SU-DHL-6 (cell line): ENCODE results near the gene MATK.

Source experiments
- H2AFZ ChIP-seq: fragments of 200-600 bp; sonication (generic); 2 replicates; pipeline ENCODE4 v1.6.1; 2014; ENCODE audit warnings: low read depth, mild to moderate bottlenecking, moderate library complexity, mixed read lengths, antibody characterized with exemption, low read length; ENCODE audit not compliant: severe bottlenecking
- H3F3A ChIP-seq: fragments of 200-600 bp; shearing (Covaris generic); 2 replicates; pipeline ENCODE4 v1.6.0; 2016; ENCODE audit warnings: antibody characterized with exemption, mild to moderate bottlenecking; ENCODE audit not compliant: insufficient read depth
- H3K27ac ChIP-seq: fragments of 200-600 bp; sonication (generic); 2 replicates; pipeline ENCODE4 v1.5.1; 2016; ENCODE audit warnings: low read depth, mild to moderate bottlenecking, low read length, moderate library complexity, mixed read lengths
- H3K27me3 ChIP-seq: fragments of 200-600 bp; sonication (generic), shearing (Covaris generic); 2 replicates; pipeline ENCODE4 v1.6.0; 2014; ENCODE audit warnings: mild to moderate bottlenecking, low read length
- H3K36me3 ChIP-seq: fragments of 200-600 bp; sonication (generic); 2 replicates; pipeline ENCODE4 v1.6.1; 2014; ENCODE audit warnings: mild to moderate bottlenecking, low read length, mixed read lengths
- H3K4me2 ChIP-seq: fragments of 300-600, 200-600 bp; shearing (Covaris generic), sonication (generic); 2 replicates; pipeline ENCODE4 v1.6.0; 2014; ENCODE audit warnings: low read length, low read depth, mild to moderate bottlenecking; ENCODE audit not compliant: poor library complexity, severe bottlenecking
- H3K4me3 ChIP-seq: fragments of 200-600 bp; sonication (generic); 2 replicates; pipeline ENCODE4 v1.5.1; 2014; ENCODE audit warnings: antibody characterized with exemption, low read length, mild to moderate bottlenecking, mixed read lengths; ENCODE audit not compliant: insufficient read depth, poor library complexity, severe bottlenecking
- H3K79me2 ChIP-seq: fragments of 200-600 bp; sonication (generic); 2 replicates; pipeline ENCODE4 v1.6.1; 2014; ENCODE audit warnings: mild to moderate bottlenecking, low read length, moderate library complexity; ENCODE audit not compliant: insufficient read depth
- H3K9ac ChIP-seq: fragments of 200-600 bp; sonication (generic); 2 replicates; pipeline ENCODE4 v1.7.0; 2014; ENCODE audit warnings: mild to moderate bottlenecking, low read length
- H3K9me2 ChIP-seq: fragments of 200-600 bp; sonication (generic); replicated peaks from 2 replicates; pipeline ENCODE4 v1.6.1; 2014; ENCODE audit warnings: low read length; ENCODE audit not compliant: insufficient read depth
- H3K9me3 ChIP-seq: fragments of 200-600 bp; sonication (generic); 2 replicates; pipeline ENCODE4 v1.6.1; 2014; ENCODE audit warnings: low read length, mixed read lengths; ENCODE audit not compliant: insufficient read depth
- H4K20me1 ChIP-seq: fragments of 200-600 bp; sonication (generic); 2 replicates; pipeline ENCODE4 v1.6.1; 2014; ENCODE audit warnings: low read depth, mild to moderate bottlenecking, antibody characterized with exemption, low read length, moderate library complexity, mixed read lengths
- CTCF ChIP-seq: fragments of 200-600 bp; sonication (generic); IDR thresholded peaks from one replicate; pipeline ENCODE4 v1.5.1; 2017; ENCODE audit warnings: antibody characterized with exemption, mild to moderate bottlenecking, low read length, moderate library complexity; ENCODE audit not compliant: insufficient read depth, poor library complexity, severe bottlenecking
- EZH2phosphoT487 ChIP-seq: fragments of 200-600 bp; sonication (generic), shearing (Covaris generic); conservative IDR thresholded peaks from 2 replicates; pipeline ENCODE4 v1.6.1; 2018; ENCODE audit warnings: mild to moderate bottlenecking, antibody characterized with exemption, low read length, moderate library complexity, mixed read lengths

Gene MATK

GRCh38 chr19:3733549-3734309 lies 52.5 kb downstream of the MATK start:
- Histone ChIP-seq H3K36me3 (no peaks in the 10 kb centered on the region), H3F3A (no peaks in the 10 kb centered on the region), H3K4me3 (no peak overlapping the region), H3K9ac (no peak overlapping the region), H3K79me2 (no peaks in the 10 kb centered on the region), H3K4me2 (no peak overlapping the region), H3K9me2 (no peaks in the 10 kb centered on the region), H2AFZ (no peak overlapping the region), H4K20me1 (no peaks in the 10 kb centered on the region), H3K27ac (no peak overlapping the region), H3K9me3 (no peaks in the 10 kb centered on the region), H3K27me3 (no peaks in the 10 kb centered on the region)
- TF ChIP-seq CTCF: no peak
- TF ChIP-seq EZH2phosphoT487: no peak

- Histone ChIP-seq H3K4me2 (no peak overlapping the region), H3K27ac (no peak overlapping the region), H3K79me2 (no peaks in the 10 kb centered on the region), H3K27me3 (no peaks in the 10 kb centered on the region), H3K36me3 (no peaks in the 10 kb centered on the region), H3K9me2 (no peaks in the 10 kb centered on the region), H3K9ac (no peak overlapping the region), H2AFZ (no peak overlapping the region), H4K20me1 (no peaks in the 10 kb centered on the region), H3F3A (no peaks in the 10 kb centered on the region), H3K9me3 (no peaks in the 10 kb centered on the region), H3K4me3 (no peak overlapping the region)
- TF ChIP-seq CTCF: no peak
- no peak for TF ChIP-seq EZH2phosphoT487
Observed at GRCh38 chr19:3732108-3732507, 54.1 kb downstream of the MATK start.

- Histone ChIP-seq H3K27me3 (no peaks in the 10 kb centered on the region), H3K27ac (no peak overlapping the region), H2AFZ (no peak overlapping the region), H3K79me2 (no peaks in the 10 kb centered on the region), H3K9me3 (no peaks in the 10 kb centered on the region), H3F3A (no peaks in the 10 kb centered on the region), H3K9ac (no peak overlapping the region), H3K4me2 (no peak overlapping the region), H4K20me1 (no peaks in the 10 kb centered on the region), H3K9me2 (no peaks in the 10 kb centered on the region), H3K4me3 (no peak overlapping the region), H3K36me3 (no peaks in the 10 kb centered on the region)
- TF ChIP-seq CTCF: no peak
- no peak for TF ChIP-seq EZH2phosphoT487
Observed at GRCh38 chr19:3730457-3730958, 55.7 kb downstream of the MATK start.
